MV-4-11 (cell line): Measurements from ENCODE around the gene SAXO2.
A peak's percentile ranks its signal among the peaks of the same experiment; 100 is the strongest.
"Not testable (repeated sequence)": the region's sequence is repeated elsewhere in the genome, so short reads cannot be mapped to it uniquely, and the experiment has no call there.

ENCODE experiments used
- DNase-seq: peaks from one replicate; lab custom pipeline; 2025; lab: John Stamatoyannopoulos, UW

SAXO2 gene

GRCh38 chr15:82286475-82286874, 23.9 kb downstream of the SAXO2 start:
- DNase-seq, result peak; percentile 80

GRCh38 chr15:82288202-82288601, 25.6 kb downstream of the SAXO2 start:
- not testable (repeated sequence) for DNase-seq

GRCh38 chr15:82292271-82292670, 29.7 kb downstream of the SAXO2 start:
- no peak for DNase-seq

GRCh38 chr15:82294061-82294690, 31.6 kb downstream of the SAXO2 start:
- no peak for DNase-seq

- no peak for DNase-seq
Observed at GRCh38 chr15:82297546-82297945, 34.9 kb downstream of the SAXO2 start.

- no peak for DNase-seq
Observed at GRCh38 chr15:82298032-82298431, 35.4 kb downstream of the SAXO2 start.

- no peak for DNase-seq
Observed at GRCh38 chr15:82298520-82298919, 35.9 kb downstream of the SAXO2 start.

GRCh38 chr15:82299511-82299914, 36.9 kb downstream of the SAXO2 start:
- not testable (repeated sequence) for DNase-seq

GRCh38 chr15:82300326-82300725, 37.7 kb downstream of the SAXO2 start:
- not testable (repeated sequence) for DNase-seq

- no peak for DNase-seq
Observed at GRCh38 chr15:82300883-82301282, 38.3 kb downstream of the SAXO2 start.

- DNase-seq, result no peak
Observed at GRCh38 chr15:82301296-82302016, 38.8 kb downstream of the SAXO2 start.

GRCh38 chr15:82303956-82304777, 41.5 kb downstream of the SAXO2 start:
- no peak for DNase-seq

GRCh38 chr15:82304778-82305090, 42.1 kb downstream of the SAXO2 start:
- no peak for DNase-seq

- no peak for DNase-seq
Observed at GRCh38 chr15:82305621-82306048, 43.0 kb downstream of the SAXO2 start.

GRCh38 chr15:82306791-82307713, 44.4 kb downstream of the SAXO2 start:
- DNase-seq, result no peak

GRCh38 chr15:82307714-82308081, 45.1 kb downstream of the SAXO2 start:
- no peak for DNase-seq

GRCh38 chr15:82309802-82310201, 47.2 kb downstream of the SAXO2 start:
- DNase-seq, result no peak

GRCh38 chr15:82311321-82311720, 48.7 kb downstream of the SAXO2 start:
- DNase-seq, result not testable (repeated sequence)

- no peak for DNase-seq
Observed at GRCh38 chr15:82312586-82313349, 50.1 kb downstream of the SAXO2 start.

- DNase-seq, result no peak
Observed at GRCh38 chr15:82313446-82313845, 50.8 kb downstream of the SAXO2 start.
